ENCODE results near the gene GHR. TPM values are rescaled to one million over a fixed set of nuclear protein-coding genes. Genes with fewer than 3 reads are reported as not detected.
A peak's percentile ranks its signal among the peaks of the same experiment; 100 is the strongest.

The GHR gene
- total RNA-seq, 1 experiment from 2014 or later, result not detected

DNA sequence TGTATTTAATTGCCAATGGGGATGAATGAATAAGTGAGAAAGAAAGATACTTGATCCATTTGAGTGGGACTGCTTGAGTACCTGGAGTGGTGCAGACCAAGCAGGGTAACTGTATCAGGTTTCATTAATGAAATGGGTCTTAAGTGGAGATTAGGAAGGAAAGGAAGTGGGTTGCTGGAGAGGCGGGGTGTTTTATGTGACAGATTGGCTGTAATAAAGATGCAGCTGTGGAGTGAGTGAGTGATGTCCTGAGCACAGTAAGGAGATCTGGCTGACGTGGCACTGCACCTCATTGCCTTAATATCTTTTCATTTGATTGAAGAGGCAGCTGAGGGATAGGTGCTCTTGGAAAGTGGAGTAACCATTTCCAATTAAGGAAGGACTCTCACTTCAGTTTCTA lies 172.4 kb downstream of the GHR start:
- BruUV-seq (replicated peaks), result no TSS peak
- Histone ChIP-seq H3K4me3 (ENCODE audit: low read depth, low read length, poor library complexity, severe bottlenecking) (no peak overlapping the region), H3K36me3 (ENCODE audit: insufficient read depth, low read length, poor library complexity, severe bottlenecking) (no peaks in the 10 kb centered on the region), H3K27me3 (replicated peaks; ENCODE audit: insufficient read depth, low read depth, low read length, poor library complexity) (no peaks in the 10 kb centered on the region), H3K9me3 (ENCODE audit: low read depth, low read length, poor library complexity, severe bottlenecking) (no peaks in the 10 kb centered on the region), H3K4me1 (ENCODE audit: insufficient read depth, low read length, poor library complexity, severe bottlenecking) (no peaks in the 10 kb centered on the region), H3K27ac (ENCODE audit: low read depth, low read length, poor library complexity, severe bottlenecking) (no peak overlapping the region)
- CTCF ChIA-PET, result no interaction called here
- POLR2A ChIA-PET (ENCODE audit: low non-redundant PET), result no interaction called here
- intact Hi-C loops (cut with micrococcal nuclease; ENCODE audit: unreplicated experiment), result no loop called here
- DNase-seq (ENCODE audit: low spot score), result peak; percentile 25
- TF ChIP-seq, protein P1, sequence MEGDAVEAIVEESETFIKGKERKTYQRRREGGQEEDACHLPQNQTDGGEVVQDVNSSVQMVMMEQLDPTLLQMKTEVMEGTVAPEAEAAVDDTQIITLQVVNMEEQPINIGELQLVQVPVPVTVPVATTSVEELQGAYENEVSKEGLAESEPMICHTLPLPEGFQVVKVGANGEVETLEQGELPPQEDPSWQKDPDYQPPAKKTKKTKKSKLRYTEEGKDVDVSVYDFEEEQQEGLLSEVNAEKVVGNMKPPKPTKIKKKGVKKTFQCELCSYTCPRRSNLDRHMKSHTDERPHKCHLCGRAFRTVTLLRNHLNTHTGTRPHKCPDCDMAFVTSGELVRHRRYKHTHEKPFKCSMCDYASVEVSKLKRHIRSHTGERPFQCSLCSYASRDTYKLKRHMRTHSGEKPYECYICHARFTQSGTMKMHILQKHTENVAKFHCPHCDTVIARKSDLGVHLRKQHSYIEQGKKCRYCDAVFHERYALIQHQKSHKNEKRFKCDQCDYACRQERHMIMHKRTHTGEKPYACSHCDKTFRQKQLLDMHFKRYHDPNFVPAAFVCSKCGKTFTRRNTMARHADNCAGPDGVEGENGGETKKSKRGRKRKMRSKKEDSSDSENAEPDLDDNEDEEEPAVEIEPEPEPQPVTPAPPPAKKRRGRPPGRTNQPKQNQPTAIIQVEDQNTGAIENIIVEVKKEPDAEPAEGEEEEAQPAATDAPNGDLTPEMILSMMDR (conservative IDR thresholded peaks at IDR 0.05; ENCODE audit: low read depth, low read length), result no peak
- no peak for TF ChIP-seq EZH2 (IDR thresholded peaks at IDR 0.05; ENCODE audit: borderline replicate concordance, low read depth, low read length, poor library complexity, severe bottlenecking)

DNA sequence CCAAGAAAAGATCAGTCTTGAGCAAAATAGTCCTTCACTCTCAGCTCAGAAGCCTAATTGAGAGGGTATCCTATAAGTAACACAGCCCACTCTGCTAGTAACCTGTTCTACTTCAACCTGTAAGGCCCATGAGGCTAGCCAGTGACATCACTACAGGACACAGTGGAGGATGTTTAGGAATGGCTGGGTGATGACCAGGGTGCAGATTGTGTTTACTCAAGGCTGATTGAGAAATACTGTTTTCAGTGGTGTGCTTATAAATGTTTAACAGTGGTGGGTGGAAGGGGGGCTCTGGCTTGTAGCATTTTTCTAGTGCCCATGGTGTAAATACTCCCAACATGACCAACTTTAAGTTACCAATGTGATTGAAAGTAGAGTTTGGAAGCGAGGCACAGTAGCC lies 173.6 kb downstream of the GHR start:
- BruUV-seq (replicated peaks), result no TSS peak
- no peak for TF ChIP-seq EZH2 (IDR thresholded peaks at IDR 0.05; ENCODE audit: borderline replicate concordance, low read depth, low read length, poor library complexity, severe bottlenecking)
- TF ChIP-seq, protein P1 (conservative IDR thresholded peaks at IDR 0.05; ENCODE audit: low read depth, low read length), result no peak
- no peaks in the 10 kb centered on the region for H3K36me3 ChIP-seq (ENCODE audit: insufficient read depth, low read length, poor library complexity, severe bottlenecking)
- H3K9me3 ChIP-seq (ENCODE audit: low read depth, low read length, poor library complexity, severe bottlenecking), result no peaks in the 10 kb centered on the region
- CTCF ChIA-PET, result no interaction called here
- H3K4me1 ChIP-seq (ENCODE audit: insufficient read depth, low read length, poor library complexity, severe bottlenecking), result no peaks in the 10 kb centered on the region
- no peak for DNase-seq (ENCODE audit: low spot score)
- no peaks in the 10 kb centered on the region for H3K27me3 ChIP-seq (replicated peaks; ENCODE audit: insufficient read depth, low read depth, low read length, poor library complexity)
- POLR2A ChIA-PET (ENCODE audit: low non-redundant PET), result no interaction called here
- no peak overlapping the region for H3K27ac ChIP-seq (ENCODE audit: low read depth, low read length, poor library complexity, severe bottlenecking)
- H3K4me3 ChIP-seq (ENCODE audit: low read depth, low read length, poor library complexity, severe bottlenecking), result no peak overlapping the region
- intact Hi-C loops (cut with micrococcal nuclease; ENCODE audit: unreplicated experiment), result no loop called here

DNA sequence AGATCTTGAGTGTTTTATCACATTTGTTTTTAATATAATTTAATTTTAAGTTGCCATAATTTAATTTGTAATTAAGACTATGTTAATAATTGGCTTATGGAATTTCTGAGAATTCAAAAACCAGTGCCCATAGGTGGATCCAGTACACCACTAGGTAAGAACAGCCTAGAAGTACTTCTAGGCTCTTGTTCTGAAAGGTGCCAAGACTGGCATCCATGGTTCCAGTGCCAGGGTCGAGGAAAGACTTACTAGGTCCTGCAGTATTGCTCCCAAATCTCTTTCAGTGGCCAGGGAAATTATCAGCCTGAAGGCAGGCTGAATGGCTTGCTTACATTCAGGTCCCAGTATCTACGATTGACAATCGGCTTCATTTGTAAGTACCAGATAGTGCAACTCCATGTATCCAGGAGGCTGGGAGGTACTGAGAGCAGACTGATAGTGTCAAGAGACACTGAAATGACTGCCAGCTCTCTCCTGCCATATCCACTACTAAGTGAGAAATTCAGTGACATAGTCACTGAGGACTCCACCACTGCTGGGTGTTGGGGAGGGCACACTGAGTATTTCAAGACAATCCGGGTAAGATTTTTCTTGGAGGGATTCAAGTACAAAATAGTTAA lies 174.2 kb downstream of the GHR start:
- Histone ChIP-seq H3K4me1 (ENCODE audit: insufficient read depth, low read length, poor library complexity, severe bottlenecking) (no peaks in the 10 kb centered on the region), H3K27me3 (replicated peaks; ENCODE audit: insufficient read depth, low read depth, low read length, poor library complexity) (no peaks in the 10 kb centered on the region), H3K36me3 (ENCODE audit: insufficient read depth, low read length, poor library complexity, severe bottlenecking) (no peaks in the 10 kb centered on the region), H3K27ac (ENCODE audit: low read depth, low read length, poor library complexity, severe bottlenecking) (no peak overlapping the region), H3K9me3 (ENCODE audit: low read depth, low read length, poor library complexity, severe bottlenecking) (no peaks in the 10 kb centered on the region), H3K4me3 (ENCODE audit: low read depth, low read length, poor library complexity, severe bottlenecking) (no peak overlapping the region)
- DNase-seq (ENCODE audit: low spot score), result no peak
- intact Hi-C loops (cut with micrococcal nuclease; ENCODE audit: unreplicated experiment), result no loop called here
- no peak for TF ChIP-seq EZH2 (IDR thresholded peaks at IDR 0.05; ENCODE audit: borderline replicate concordance, low read depth, low read length, poor library complexity, severe bottlenecking)
- TF ChIP-seq, protein P1 (conservative IDR thresholded peaks at IDR 0.05; ENCODE audit: low read depth, low read length), result no peak
- no TSS peak for BruUV-seq (replicated peaks)
- CTCF ChIA-PET, result no interaction called here
- POLR2A ChIA-PET (ENCODE audit: low non-redundant PET), result no interaction called here
